HEK293 (cell line): ENCODE measurements around the gene SORD.

Experiments used
- CTCF ChIA-PET: fragments of 350-600 bp; formaldehyde crosslinking; extraction: SDS; loops from one replicate; lab custom pipeline; 2021; ENCODE audit warnings: antibody characterized with exemption; lab: Yijun Ruan, JAX
- POLR2A ChIA-PET: fragments of 300-600 bp; formaldehyde crosslinking; extraction: SDS; loops from one replicate; lab custom pipeline; 2020; ENCODE audit warnings: antibody characterized with exemption, inconsistent platforms; lab: Yijun Ruan, JAX
- H3K27ac ChIP-seq: fragments of 200-500 bp; sonication (Bioruptor generic); 2 replicates; pipeline ENCODE4 v1.5.1; 2014; ENCODE audit warnings: low read depth, low read length, control low read depth, inconsistent platforms; ENCODE audit errors: extremely low read depth
- H3K36me3 ChIP-seq, 2 experiments: fragments of 200-500 bp in 1 of 2; sonication (Bioruptor generic) in 1 of 2; 1 replicate in 1 of 2; 2 replicates in 1 of 2; pipeline ENCODE4 v1.5.1; 2014 to 2017; ENCODE audit warnings: inconsistent platforms in 2 of 2, low read length in 2 of 2; ENCODE audit not compliant: control insufficient read depth in 2 of 2, insufficient read depth in 1 of 2
- H3K4me1 ChIP-seq: fragments of 200-500 bp; sonication (Bioruptor generic); 2 replicates; pipeline ENCODE4 v1.5.1; 2014; ENCODE audit warnings: mild to moderate bottlenecking, low read length, inconsistent platforms; ENCODE audit not compliant: control insufficient read depth, insufficient read depth
- H3K4me3 ChIP-seq: 2 replicates; pipeline ENCODE4 v1.5.1; 2011; ENCODE audit warnings: low read depth, mild to moderate bottlenecking, control low read depth, low read length, moderate library complexity
- H3K9me3 ChIP-seq: fragments of 200-500 bp; sonication (Bioruptor generic); 2 replicates; pipeline ENCODE4 v1.5.1; 2014; ENCODE audit warnings: low read depth, low read length, inconsistent platforms; ENCODE audit not compliant: control insufficient read depth, insufficient read depth
- KLF9 ChIP-seq: fragments of 450-650 bp; formaldehyde crosslinking; IDR thresholded peaks from 2 replicates; pipeline ENCODE4 v1.5.1; 2016; ENCODE audit warnings: missing biosample characterization, missing genetic modification characterization, low read depth
- SETDB1 ChIP-seq: IDR thresholded peaks from one replicate; pipeline ENCODE4 v1.6.1; 2017; ENCODE audit warnings: mild to moderate bottlenecking, low read length, moderate library complexity, mixed read lengths; ENCODE audit not compliant: insufficient read length
- ZFHX2 ChIP-seq: fragments of 450-650 bp; formaldehyde crosslinking; conservative IDR thresholded peaks from 2 replicates; pipeline ENCODE4 v1.5.1; 2016; ENCODE audit warnings: missing biosample characterization, missing genetic modification characterization
- ZNF121 ChIP-seq: fragments of 450-650 bp; formaldehyde crosslinking; IDR thresholded peaks from 2 replicates; pipeline ENCODE4 v1.5.1; 2016; ENCODE audit warnings: missing biosample characterization, missing genetic modification characterization
- ZNF146 ChIP-seq: fragments of 450-650 bp; formaldehyde crosslinking; IDR thresholded peaks from 2 replicates; pipeline ENCODE4 v1.5.1; 2016; ENCODE audit warnings: missing biosample characterization, missing genetic modification characterization
- ZNF184 ChIP-seq: fragments of 450-650 bp; IDR thresholded peaks from 2 replicates; pipeline ENCODE4 v1.5.1; 2018; ENCODE audit warnings: missing biosample characterization, mild to moderate bottlenecking, missing genetic modification characterization
- ZNF214 ChIP-seq: fragments of 450-650 bp; formaldehyde crosslinking; IDR thresholded peaks from 2 replicates; pipeline ENCODE4 v1.5.1; 2017; ENCODE audit warnings: missing biosample characterization, mild to moderate bottlenecking, missing genetic modification characterization, borderline replicate concordance
- ZNF266 ChIP-seq: fragments of 450-650 bp; formaldehyde crosslinking; IDR thresholded peaks from 2 replicates; pipeline ENCODE4 v1.5.1; 2016; ENCODE audit warnings: missing biosample characterization, missing genetic modification characterization, low read depth
- ZNF404 ChIP-seq: fragments of 450-650 bp; formaldehyde crosslinking; IDR thresholded peaks from 2 replicates; pipeline ENCODE4 v1.5.1; 2017; ENCODE audit warnings: missing biosample characterization, missing genetic modification characterization
- ZNF510 ChIP-seq: fragments of 450-650 bp; formaldehyde crosslinking; IDR thresholded peaks from 2 replicates; pipeline ENCODE4 v1.5.1; 2018; ENCODE audit warnings: mild to moderate bottlenecking, missing genetic modification characterization, missing biosample characterization; ENCODE audit not compliant: insufficient replicate concordance
- ZNF521 ChIP-seq: fragments of 450-650 bp; formaldehyde crosslinking; IDR thresholded peaks from 2 replicates; pipeline ENCODE4 v1.5.1; 2017; ENCODE audit warnings: missing biosample characterization, mild to moderate bottlenecking, missing genetic modification characterization
- ZNF544 ChIP-seq: fragments of 450-650 bp; formaldehyde crosslinking; IDR thresholded peaks from 2 replicates; pipeline ENCODE4 v1.5.0; 2017; ENCODE audit warnings: missing biosample characterization, missing genetic modification characterization
- ZNF585B ChIP-seq: fragments of 450-650 bp; formaldehyde crosslinking; IDR thresholded peaks from 2 replicates; pipeline ENCODE4 v1.5.1; 2016; ENCODE audit warnings: missing biosample characterization, missing genetic modification characterization
- ZNF626 ChIP-seq: fragments of 450-650 bp; sonication (Bioruptor Pico); formaldehyde crosslinking; IDR thresholded peaks from 2 replicates; pipeline ENCODE4 v1.5.1; 2018; ENCODE audit warnings: missing biosample characterization, missing genetic modification characterization, inconsistent platforms
- ZNF629 ChIP-seq: fragments of 450-650 bp; formaldehyde crosslinking; IDR thresholded peaks from 2 replicates; pipeline ENCODE4 v1.5.1; 2017; ENCODE audit warnings: missing biosample characterization, missing genetic modification characterization
- ZNF747 ChIP-seq: fragments of 450-650 bp; formaldehyde crosslinking; IDR thresholded peaks from 2 replicates; pipeline ENCODE4 v1.5.1; 2016; ENCODE audit warnings: missing biosample characterization, missing genetic modification characterization
- ZNF830 ChIP-seq: fragments of 450-650 bp; IDR thresholded peaks from 2 replicates; pipeline ENCODE4 v1.5.0; 2018; ENCODE audit warnings: missing biosample characterization, missing genetic modification characterization, low read depth, mild to moderate bottlenecking, moderate library complexity
- ZNF843 ChIP-seq: fragments of 450-650 bp; formaldehyde crosslinking; IDR thresholded peaks from 2 replicates; pipeline ENCODE4 v1.5.1; 2016; ENCODE audit warnings: missing biosample characterization, missing genetic modification characterization
- ZSCAN4 ChIP-seq: fragments of 450-650 bp; formaldehyde crosslinking; IDR thresholded peaks from 2 replicates; pipeline ENCODE4 v1.5.1; 2017; ENCODE audit warnings: missing biosample characterization, missing genetic modification characterization
- ZSCAN5A ChIP-seq: fragments of 450-650 bp; formaldehyde crosslinking; IDR thresholded peaks from 2 replicates; pipeline ENCODE4 v1.5.1; 2016; ENCODE audit warnings: missing biosample characterization, missing genetic modification characterization
- TF ChIP-seq, protein P1 (sequence below): fragments of 450-650 bp; formaldehyde crosslinking; IDR thresholded peaks from 2 replicates; pipeline ENCODE4 v1.5.1; 2016; ENCODE audit warnings: missing biosample characterization, missing genetic modification characterization
- TF ChIP-seq, protein P2 (sequence below): fragments of 450-650 bp; formaldehyde crosslinking; IDR thresholded peaks from 2 replicates; pipeline ENCODE4 v1.5.1; 2016; ENCODE audit warnings: missing biosample characterization, missing genetic modification characterization, low read depth

SORD gene

GRCh38 chr15:45118131-45118588, 95.2 kb downstream of the SORD start (continued):
- TF ChIP-seq, protein P1, sequence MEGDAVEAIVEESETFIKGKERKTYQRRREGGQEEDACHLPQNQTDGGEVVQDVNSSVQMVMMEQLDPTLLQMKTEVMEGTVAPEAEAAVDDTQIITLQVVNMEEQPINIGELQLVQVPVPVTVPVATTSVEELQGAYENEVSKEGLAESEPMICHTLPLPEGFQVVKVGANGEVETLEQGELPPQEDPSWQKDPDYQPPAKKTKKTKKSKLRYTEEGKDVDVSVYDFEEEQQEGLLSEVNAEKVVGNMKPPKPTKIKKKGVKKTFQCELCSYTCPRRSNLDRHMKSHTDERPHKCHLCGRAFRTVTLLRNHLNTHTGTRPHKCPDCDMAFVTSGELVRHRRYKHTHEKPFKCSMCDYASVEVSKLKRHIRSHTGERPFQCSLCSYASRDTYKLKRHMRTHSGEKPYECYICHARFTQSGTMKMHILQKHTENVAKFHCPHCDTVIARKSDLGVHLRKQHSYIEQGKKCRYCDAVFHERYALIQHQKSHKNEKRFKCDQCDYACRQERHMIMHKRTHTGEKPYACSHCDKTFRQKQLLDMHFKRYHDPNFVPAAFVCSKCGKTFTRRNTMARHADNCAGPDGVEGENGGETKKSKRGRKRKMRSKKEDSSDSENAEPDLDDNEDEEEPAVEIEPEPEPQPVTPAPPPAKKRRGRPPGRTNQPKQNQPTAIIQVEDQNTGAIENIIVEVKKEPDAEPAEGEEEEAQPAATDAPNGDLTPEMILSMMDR (tag by site-specific recombination), result peak; percentile 96
- TF ChIP-seq, all 188 proteins: peak for 12

GRCh38 chr15:45118996-45119395, 96.0 kb downstream of the SORD start:
- ChIA-PET POLR2A (interaction anchor here (0.6 kb wide), 1 partner anchor 35 kb away, joined by 5 read pairs; no protein-coding TSS in a partner anchor), CTCF (interaction anchor here (0.9 to 1.9 kb wide), 16 partner anchors 8 to 339 kb away, joined by 3 to 16 read pairs (median 8); partner anchors contain the start of genes DUOX1 and DUOXA1)
- no peak for TF ChIP-seq ZNF585B (tag by site-specific recombination)
- TF ChIP-seq ZNF747, result no peak
- no peaks in the 10 kb centered on the region for H3K9me3 ChIP-seq
- no peaks in the 10 kb centered on the region for H3K36me3 ChIP-seq
- no peak overlapping the region for H3K27ac ChIP-seq
- H3K4me3 ChIP-seq, result no peak overlapping the region
- no peaks in the 10 kb centered on the region for H3K4me1 ChIP-seq

- no peaks in the 10 kb centered on the region for H3K36me3 ChIP-seq
- CTCF ChIA-PET, result interaction anchor here (2.1 kb wide), 1 partner anchor 42 kb away, joined by 9 read pairs; no protein-coding TSS in a partner anchor
- POLR2A ChIA-PET, result no interaction called here
- H3K27ac ChIP-seq, result no peak overlapping the region
- TF ChIP-seq ZNF214 (no peak), ZNF404 (tag by site-specific recombination) (no peak), ZNF510 (tag by site-specific recombination) (no peak), ZNF521 (tag by site-specific recombination) (no peak), ZNF121 (tag by site-specific recombination) (no peak), ZNF184 (tag by site-specific recombination) (no peak), ZNF629 (tag by site-specific recombination) (no peak), ZNF544 (tag by site-specific recombination) (no peak), ZFHX2 (tag by site-specific recombination) (no peak)
- TF ChIP-seq, protein P2, sequence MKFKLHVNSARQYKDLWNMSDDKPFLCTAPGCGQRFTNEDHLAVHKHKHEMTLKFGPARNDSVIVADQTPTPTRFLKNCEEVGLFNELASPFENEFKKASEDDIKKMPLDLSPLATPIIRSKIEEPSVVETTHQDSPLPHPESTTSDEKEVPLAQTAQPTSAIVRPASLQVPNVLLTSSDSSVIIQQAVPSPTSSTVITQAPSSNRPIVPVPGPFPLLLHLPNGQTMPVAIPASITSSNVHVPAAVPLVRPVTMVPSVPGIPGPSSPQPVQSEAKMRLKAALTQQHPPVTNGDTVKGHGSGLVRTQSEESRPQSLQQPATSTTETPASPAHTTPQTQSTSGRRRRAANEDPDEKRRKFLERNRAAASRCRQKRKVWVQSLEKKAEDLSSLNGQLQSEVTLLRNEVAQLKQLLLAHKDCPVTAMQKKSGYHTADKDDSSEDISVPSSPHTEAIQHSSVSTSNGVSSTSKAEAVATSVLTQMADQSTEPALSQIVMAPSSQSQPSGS (tag by site-specific recombination), result no peak
- H3K4me1 ChIP-seq, result no peaks in the 10 kb centered on the region
- no peaks in the 10 kb centered on the region for H3K9me3 ChIP-seq
- no peak overlapping the region for H3K4me3 ChIP-seq
These were observed 97.3 kb downstream of the SORD start for GRCh38 chr15:45120081-45120972.

GRCh38 chr15:45121020-45121419, 98.0 kb downstream of the SORD start:
- ChIA-PET POLR2A (no interaction called here), CTCF (interaction anchor here (2.1 kb wide), 1 partner anchor 42 kb away, joined by 9 read pairs; no protein-coding TSS in a partner anchor)
- Histone ChIP-seq H3K9me3 (no peaks in the 10 kb centered on the region), H3K36me3 (no peaks in the 10 kb centered on the region), H3K27ac (no peak overlapping the region), H3K4me3 (no peak overlapping the region), H3K4me1 (no peaks in the 10 kb centered on the region)
- TF ChIP-seq ZNF626 (no peak), ZNF830 (tag by site-specific recombination) (no peak), SETDB1 (no peak), ZNF146 (tag by site-specific recombination) (no peak), ZSCAN5A (tag by site-specific recombination) (no peak), ZSCAN4 (no peak), ZNF266 (no peak), ZNF843 (tag by site-specific recombination) (no peak), KLF9 (tag by site-specific recombination) (no peak)
